Keratinocyte (primary cell): ENCODE results near the gene MOV10L1. TPM values are rescaled to one million over a fixed set of nuclear protein-coding genes. Genes with fewer than 3 reads are reported as not detected.

Experiments
- DNase-seq: peaks from one replicate; pipeline ENCODE4 v3.0.0-alpha.2; 2011; ENCODE audit warnings: low read depth, missing footprints, low spot score
- FAIRE-seq: peaks from 2 replicates; lab custom pipeline; 2011; peaks lifted over from hg19 to GRCh38; lab: Jason Lieb, UNC
- H2AFZ ChIP-seq: 2 replicates; pipeline ENCODE4 v1.6.0; 2012; ENCODE audit warnings: low read length, control low read depth, inconsistent platforms; ENCODE audit not compliant: control insufficient read depth
- H3K27ac ChIP-seq: 2 replicates; pipeline ENCODE4 v1.5.1; 2011; ENCODE audit warnings: low read length; ENCODE audit not compliant: control insufficient read depth, insufficient read depth
- H3K27me3 ChIP-seq: 3 replicates; pipeline ENCODE4 v1.6.0; 2011; ENCODE audit warnings: low read length; ENCODE audit not compliant: control insufficient read depth, insufficient read depth; ENCODE audit errors: extremely low read depth
- H3K36me3 ChIP-seq, 2 experiments: 2 replicates in 1 of 2; 3 replicates in 1 of 2; pipeline ENCODE4 v1.5.1; 2011; ENCODE audit warnings: low read length in 2 of 2, mild to moderate bottlenecking in 1 of 2; ENCODE audit not compliant: control insufficient read depth in 2 of 2, insufficient read depth in 2 of 2; ENCODE audit errors: extremely low read depth in 1 of 2
- H3K4me1 ChIP-seq: 3 replicates; pipeline ENCODE4 v1.5.1; 2011; ENCODE audit warnings: low read length; ENCODE audit not compliant: control insufficient read depth, insufficient read depth; ENCODE audit errors: extremely low read depth
- H3K4me2 ChIP-seq: 3 replicates; pipeline ENCODE4 v1.6.0; 2011; ENCODE audit warnings: low read depth, low read length; ENCODE audit not compliant: control insufficient read depth, insufficient read depth; ENCODE audit errors: extremely low read depth
- H3K4me3 ChIP-seq, 3 experiments: fragments of 200-600 bp in 1 of 3; sonication (generic) in 1 of 3; 2 replicates in 2 of 3; 3 replicates in 1 of 3; pipeline ENCODE4 v1.5.1; 2011 to 2016; ENCODE audit warnings: low read length in 3 of 3, mild to moderate bottlenecking in 3 of 3, control low read depth in 2 of 3, inconsistent platforms in 1 of 3, low read depth in 1 of 3, mixed read lengths in 1 of 3, mixed run types in 1 of 3, moderate library complexity in 1 of 3; ENCODE audit not compliant: control insufficient read depth in 2 of 3, insufficient read depth in 2 of 3; ENCODE audit errors: extremely low read depth in 1 of 3
- H3K79me2 ChIP-seq: 2 replicates; pipeline ENCODE4 v1.6.0; 2012; ENCODE audit warnings: low read length; ENCODE audit not compliant: control insufficient read depth, insufficient read depth
- H3K9ac ChIP-seq: 3 replicates; pipeline ENCODE4 v1.6.0; 2011; ENCODE audit warnings: low read length; ENCODE audit not compliant: control insufficient read depth, insufficient read depth; ENCODE audit errors: extremely low read depth
- H3K9me1 ChIP-seq: 3 replicates; pipeline ENCODE4 v1.6.0; 2011; ENCODE audit warnings: low read length; ENCODE audit not compliant: control insufficient read depth, insufficient read depth; ENCODE audit errors: extremely low read depth
- H3K9me3 ChIP-seq: 2 replicates; pipeline ENCODE4 v1.5.1; 2012; ENCODE audit warnings: low read depth, low read length; ENCODE audit not compliant: control insufficient read depth
- H4K20me1 ChIP-seq: 3 replicates; pipeline ENCODE4 v1.6.0; 2011; ENCODE audit warnings: low read length; ENCODE audit not compliant: control insufficient read depth, insufficient read depth; ENCODE audit errors: extremely low read depth
- EZH2 ChIP-seq: IDR thresholded peaks from one replicate; pipeline ENCODE4 v1.6.1; 2012; ENCODE audit warnings: inconsistent platforms, mild to moderate bottlenecking, low read length, moderate library complexity
- dilution Hi-C: fragments of 300-500 bp; cut with MboI; formaldehyde crosslinking; loops from one replicate; pipeline ENCODE4 v1.7.0; 2020; ENCODE audit warnings: low sequenced_read_pairs; ENCODE audit not compliant: extremely low pct_ligation_motif_present
- polyA plus RNA-seq, 5 experiments: library from polyadenylated mRNA; depleted of rRNA in 3 of 5; stranded (reverse) in 3 of 5; stranded (forward) in 1 of 5; unstranded in 1 of 5; fragments of >200 nt; gene quantifications; 1 replicate in 1 of 5; 2 replicates in 3 of 5; 3 replicates in 1 of 5; pipeline versions ENCODE4 v1.2.1 to v1.2.3, GENCODE V29; 2011 to 2012; ENCODE audit warnings: missing spikeins in 2 of 5, low read depth in 1 of 5, low replicate concordance in 1 of 5
- TF ChIP-seq, protein P1 (sequence below), 3 experiments: IDR thresholded peaks in 1 of 3; conservative IDR thresholded peaks in 1 of 3; optimal IDR thresholded peaks in 1 of 3; 2 replicates in 2 of 3; 3 replicates in 1 of 3; pipeline versions ENCODE3 to v1.5.1; 2011; ENCODE audit warnings: low read length in 3 of 3, mild to moderate bottlenecking in 3 of 3, moderate library complexity in 2 of 3, control low read depth in 1 of 3, inconsistent platforms in 1 of 3; ENCODE audit not compliant: insufficient read depth in 2 of 3; ENCODE audit errors: extremely low read depth in 1 of 3

Gene MOV10L1
- polyA plus RNA-seq, 1 donor (not counting 4 experiments of a cell fraction or from before 2014, with no cell fraction given): not detected

DNA sequence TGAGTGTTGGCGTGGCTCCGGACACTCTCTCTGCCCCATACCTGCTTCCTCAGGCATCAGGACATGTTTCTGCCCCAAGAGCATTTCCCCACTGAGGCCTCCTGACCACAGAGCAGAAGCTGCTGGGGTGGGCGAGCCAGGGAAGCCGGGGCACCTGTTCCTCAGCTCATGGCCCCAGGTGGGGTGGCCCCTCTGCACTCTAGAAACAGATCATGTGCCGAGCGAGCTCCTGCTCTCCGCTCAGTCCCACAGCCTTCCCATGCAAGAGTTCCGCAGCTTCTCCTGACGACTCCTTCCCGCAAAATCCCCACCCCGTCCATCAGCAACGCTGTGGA is 58.3 kb downstream of the MOV10L1 start:
- H3K27ac ChIP-seq: no peak overlapping the region
- no peaks in the 10 kb centered on the region for H3K9me1 ChIP-seq
- H3K4me1 ChIP-seq: peaks cover 11% of the 10 kb centered on the region
- H2AFZ ChIP-seq: no peak overlapping the region
- no peak for FAIRE-seq
- no peak for DNase-seq
- H3K27me3 ChIP-seq: peaks cover 18% of the 10 kb centered on the region
- H3K9ac ChIP-seq: no peak overlapping the region
- TF ChIP-seq, protein P1, sequence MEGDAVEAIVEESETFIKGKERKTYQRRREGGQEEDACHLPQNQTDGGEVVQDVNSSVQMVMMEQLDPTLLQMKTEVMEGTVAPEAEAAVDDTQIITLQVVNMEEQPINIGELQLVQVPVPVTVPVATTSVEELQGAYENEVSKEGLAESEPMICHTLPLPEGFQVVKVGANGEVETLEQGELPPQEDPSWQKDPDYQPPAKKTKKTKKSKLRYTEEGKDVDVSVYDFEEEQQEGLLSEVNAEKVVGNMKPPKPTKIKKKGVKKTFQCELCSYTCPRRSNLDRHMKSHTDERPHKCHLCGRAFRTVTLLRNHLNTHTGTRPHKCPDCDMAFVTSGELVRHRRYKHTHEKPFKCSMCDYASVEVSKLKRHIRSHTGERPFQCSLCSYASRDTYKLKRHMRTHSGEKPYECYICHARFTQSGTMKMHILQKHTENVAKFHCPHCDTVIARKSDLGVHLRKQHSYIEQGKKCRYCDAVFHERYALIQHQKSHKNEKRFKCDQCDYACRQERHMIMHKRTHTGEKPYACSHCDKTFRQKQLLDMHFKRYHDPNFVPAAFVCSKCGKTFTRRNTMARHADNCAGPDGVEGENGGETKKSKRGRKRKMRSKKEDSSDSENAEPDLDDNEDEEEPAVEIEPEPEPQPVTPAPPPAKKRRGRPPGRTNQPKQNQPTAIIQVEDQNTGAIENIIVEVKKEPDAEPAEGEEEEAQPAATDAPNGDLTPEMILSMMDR (optimal IDR thresholded peaks at IDR 0.05 in 1 of 3, IDR thresholded peaks at IDR 0.05 in 1 of 3, conservative IDR thresholded peaks at IDR 0.05 in 1 of 3; ENCODE audit: extremely low read depth in 1 of 3, insufficient read depth in 2 of 3, low read length in 3 of 3): no peak
- no peak for TF ChIP-seq EZH2
- no peaks in the 10 kb centered on the region for H4K20me1 ChIP-seq
- no peak overlapping the region for H3K4me3 ChIP-seq
- dilution Hi-C loops: no loop called here
- H3K36me3 ChIP-seq: no peaks in the 10 kb centered on the region
- no peaks in the 10 kb centered on the region for H3K79me2 ChIP-seq
- H3K4me2 ChIP-seq: no peak overlapping the region
- no peaks in the 10 kb centered on the region for H3K9me3 ChIP-seq

DNA sequence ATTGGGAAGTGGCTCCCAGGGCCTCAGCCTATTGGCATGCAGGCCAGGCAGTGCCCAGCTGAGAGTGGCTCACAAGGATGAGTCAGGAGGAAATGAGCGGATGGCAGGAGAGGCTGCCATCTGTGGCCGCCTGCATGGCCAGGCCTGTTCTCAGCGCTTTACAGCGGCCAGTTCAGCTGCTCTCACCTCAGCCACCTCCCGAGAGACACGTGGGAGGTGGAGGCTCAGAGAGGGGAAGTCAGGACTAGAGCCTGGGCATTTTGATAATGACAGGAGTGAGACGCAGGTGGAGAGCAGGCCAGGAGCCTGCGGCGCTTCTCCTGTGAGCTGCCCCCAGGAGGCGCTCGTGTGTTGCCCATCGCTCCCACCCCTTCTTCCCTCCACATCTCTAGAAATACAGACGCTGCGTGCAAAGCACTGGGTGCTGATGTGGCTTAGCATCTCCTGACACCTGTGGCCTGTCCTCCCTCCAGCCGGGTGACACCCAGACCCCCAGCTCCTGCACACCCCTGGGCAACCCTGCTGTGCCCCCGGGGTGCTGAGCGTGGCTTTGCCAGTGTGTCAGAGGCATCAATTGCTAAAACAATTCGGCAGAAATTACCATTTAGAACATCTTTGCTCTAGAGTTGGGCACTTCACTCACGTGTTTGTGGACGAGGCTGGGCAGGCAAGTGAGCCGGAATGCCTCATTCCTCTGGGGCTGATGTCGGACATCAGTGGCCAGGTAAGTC is 59.4 kb downstream of the MOV10L1 start:
- Histone ChIP-seq H2AFZ (peak overlapping the region; percentile 51), H3K4me2 (peak overlapping the region; percentile 58), H3K4me1 (peaks cover 11% of the 10 kb centered on the region), H3K9ac (no peak overlapping the region), H3K9me3 (no peaks in the 10 kb centered on the region), H3K27ac (no peak overlapping the region), H3K9me1 (no peaks in the 10 kb centered on the region), H3K4me3 (no peak overlapping the region), H3K79me2 (no peaks in the 10 kb centered on the region), H3K36me3 (no peaks in the 10 kb centered on the region), H4K20me1 (no peaks in the 10 kb centered on the region), H3K27me3 (peaks cover 20% of the 10 kb centered on the region)
- no peak for TF ChIP-seq EZH2
- TF ChIP-seq, protein P1 (optimal IDR thresholded peaks at IDR 0.05 in 1 of 3, IDR thresholded peaks at IDR 0.05 in 1 of 3, conservative IDR thresholded peaks at IDR 0.05 in 1 of 3; ENCODE audit: extremely low read depth in 1 of 3, insufficient read depth in 2 of 3, low read length in 3 of 3): peak; percentile 80 to 98 (median 95)
- DNase-seq (peak; percentile 82), FAIRE-seq (peak; percentile 91)
- dilution Hi-C loops: no loop called here
